Islet of Langerhans (tissue), 1 donor: ENCODE data around the gene ACSL5.
"Not testable (repeated sequence)": the region's sequence is repeated elsewhere in the genome, so short reads cannot be mapped to it uniquely, and the experiment has no call there.

Experiments used
- FAIRE-seq: peaks from one replicate; lab custom pipeline; 2011; peaks lifted over from hg19 to GRCh38; lab: Jason Lieb, UNC

Gene ACSL5

GRCh38 chr10:112375721-112376395 is 1.9 kb downstream of the ACSL5 start:
- no peak for FAIRE-seq

- FAIRE-seq = no peak
Measured at GRCh38 chr10:112376396-112376790, 2.5 kb downstream of the ACSL5 start.

GRCh38 chr10:112377116-112377515 is 3.2 kb downstream of the ACSL5 start:
- FAIRE-seq = not testable (repeated sequence)

GRCh38 chr10:112379635-112380296 is 5.8 kb downstream of the ACSL5 start:
- FAIRE-seq = no peak

GRCh38 chr10:112382515-112383235 is 8.8 kb downstream of the ACSL5 start:
- no peak for FAIRE-seq

GRCh38 chr10:112383325-112383724 is 9.4 kb downstream of the ACSL5 start:
- FAIRE-seq = no peak

GRCh38 chr10:112384141-112384540 is 10.2 kb downstream of the ACSL5 start:
- FAIRE-seq = no peak

- FAIRE-seq = no peak
Measured at GRCh38 chr10:112385201-112385600, 11.3 kb downstream of the ACSL5 start.

- FAIRE-seq = not testable (repeated sequence)
Measured at GRCh38 chr10:112388056-112388455, 14.1 kb downstream of the ACSL5 start.

GRCh38 chr10:112388548-112388947 is 14.6 kb downstream of the ACSL5 start:
- no peak for FAIRE-seq

- FAIRE-seq = no peak
Measured at GRCh38 chr10:112389271-112389822, 15.4 kb downstream of the ACSL5 start.

GRCh38 chr10:112390125-112390703 is 16.3 kb downstream of the ACSL5 start:
- no peak for FAIRE-seq

GRCh38 chr10:112393341-112393740 is 19.4 kb downstream of the ACSL5 start:
- FAIRE-seq = no peak

GRCh38 chr10:112393827-112394226 is 19.9 kb downstream of the ACSL5 start:
- no peak for FAIRE-seq

- no peak for FAIRE-seq
Measured at GRCh38 chr10:112394475-112394875, 20.6 kb downstream of the ACSL5 start.

GRCh38 chr10:112395809-112396530 is 22.1 kb downstream of the ACSL5 start:
- no peak for FAIRE-seq

- FAIRE-seq = no peak
Measured at GRCh38 chr10:112397592-112397991, 23.7 kb downstream of the ACSL5 start.

GRCh38 chr10:112402917-112403316 is 29.0 kb downstream of the ACSL5 start:
- no peak for FAIRE-seq

GRCh38 chr10:112404617-112405016 is 30.7 kb downstream of the ACSL5 start:
- FAIRE-seq = no peak

- FAIRE-seq = not testable (repeated sequence)
Measured at GRCh38 chr10:112406806-112407205, 32.9 kb downstream of the ACSL5 start.

- FAIRE-seq = no peak
Measured at GRCh38 chr10:112407696-112408095, 33.8 kb downstream of the ACSL5 start.

- no peak for FAIRE-seq
Measured at GRCh38 chr10:112409299-112409698, 35.4 kb downstream of the ACSL5 start.
